ENCODE data around the gene PPP2R3A. TPM values are rescaled to one million over a fixed set of nuclear protein-coding genes. Genes with fewer than 3 reads are reported as not detected.
"Not testable (repeated sequence)": the region's sequence is repeated elsewhere in the genome, so short reads cannot be mapped to it uniquely, and the experiment has no call there.

The PPP2R3A gene
- total RNA-seq, 4 donors from 2014 or later, result 6.8 to 9.6 (median 8.2) TPM

GRCh38 chr3:136093771-136094170, 128.2 kb downstream of the PPP2R3A start:
- TF ChIP-seq, protein P1, sequence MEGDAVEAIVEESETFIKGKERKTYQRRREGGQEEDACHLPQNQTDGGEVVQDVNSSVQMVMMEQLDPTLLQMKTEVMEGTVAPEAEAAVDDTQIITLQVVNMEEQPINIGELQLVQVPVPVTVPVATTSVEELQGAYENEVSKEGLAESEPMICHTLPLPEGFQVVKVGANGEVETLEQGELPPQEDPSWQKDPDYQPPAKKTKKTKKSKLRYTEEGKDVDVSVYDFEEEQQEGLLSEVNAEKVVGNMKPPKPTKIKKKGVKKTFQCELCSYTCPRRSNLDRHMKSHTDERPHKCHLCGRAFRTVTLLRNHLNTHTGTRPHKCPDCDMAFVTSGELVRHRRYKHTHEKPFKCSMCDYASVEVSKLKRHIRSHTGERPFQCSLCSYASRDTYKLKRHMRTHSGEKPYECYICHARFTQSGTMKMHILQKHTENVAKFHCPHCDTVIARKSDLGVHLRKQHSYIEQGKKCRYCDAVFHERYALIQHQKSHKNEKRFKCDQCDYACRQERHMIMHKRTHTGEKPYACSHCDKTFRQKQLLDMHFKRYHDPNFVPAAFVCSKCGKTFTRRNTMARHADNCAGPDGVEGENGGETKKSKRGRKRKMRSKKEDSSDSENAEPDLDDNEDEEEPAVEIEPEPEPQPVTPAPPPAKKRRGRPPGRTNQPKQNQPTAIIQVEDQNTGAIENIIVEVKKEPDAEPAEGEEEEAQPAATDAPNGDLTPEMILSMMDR (IDR thresholded peaks at IDR 0.05), result no peak
- DNase-seq (ENCODE audit: low spot score) (no peak), ATAC-seq (ENCODE audit: low FRiP score) (no peak)

GRCh38 chr3:136105044-136105443, 139.5 kb downstream of the PPP2R3A start:
- no peak for ATAC-seq (ENCODE audit: low FRiP score)
- TF ChIP-seq, protein P1 (IDR thresholded peaks at IDR 0.05), result no peak

DNA sequence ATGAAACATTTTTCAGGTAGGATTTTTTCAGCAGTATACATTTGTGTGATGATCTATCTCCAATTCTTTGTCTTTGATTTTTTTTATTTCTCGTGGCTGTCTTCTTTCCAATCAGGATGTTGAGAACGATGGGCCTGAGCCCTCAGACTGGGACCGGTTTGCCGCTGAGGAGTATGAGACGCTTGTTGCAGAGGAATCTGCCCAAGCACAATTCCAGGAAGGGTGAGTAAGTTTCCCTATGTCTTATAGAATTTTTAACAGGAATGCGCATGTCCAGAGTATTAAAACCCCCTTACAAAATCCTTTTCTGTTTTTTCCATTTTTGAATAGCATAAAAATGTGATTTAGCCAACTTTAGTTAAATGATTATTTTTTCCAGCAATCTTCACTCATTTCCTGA, 140.6 kb downstream of the PPP2R3A start:
- DNase-seq (ENCODE audit: low spot score), result no peak
- TF ChIP-seq, protein P1 (IDR thresholded peaks at IDR 0.05), result no peak
- ATAC-seq (ENCODE audit: low FRiP score), result no peak

More at GRCh38 chr3:136105044-136105443, 139.5 kb downstream of the PPP2R3A start:
- no peak for DNase-seq (ENCODE audit: low spot score)

DNA sequence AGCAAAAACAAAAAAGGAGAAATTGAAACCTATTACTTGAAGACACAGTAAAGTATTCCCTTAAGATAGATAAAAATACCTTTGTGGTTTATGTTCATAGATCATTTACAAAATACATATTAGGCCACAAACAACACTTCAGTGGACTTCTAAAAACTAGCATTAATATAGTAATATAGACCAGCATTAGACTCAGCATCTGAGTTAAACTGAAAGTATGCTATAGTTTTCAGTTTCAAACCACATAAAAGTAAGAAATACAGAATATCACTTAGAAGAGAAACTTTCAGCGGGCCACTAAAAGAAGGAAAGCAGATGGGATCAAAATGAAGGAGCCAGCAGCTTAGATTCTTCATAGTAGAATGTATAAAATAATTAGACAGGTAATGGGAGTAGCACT, 144.0 kb downstream of the PPP2R3A start:
- no peak for DNase-seq (ENCODE audit: low spot score)
- TF ChIP-seq, protein P1 (IDR thresholded peaks at IDR 0.05), result no peak
- no peak for ATAC-seq (ENCODE audit: low FRiP score)

DNA sequence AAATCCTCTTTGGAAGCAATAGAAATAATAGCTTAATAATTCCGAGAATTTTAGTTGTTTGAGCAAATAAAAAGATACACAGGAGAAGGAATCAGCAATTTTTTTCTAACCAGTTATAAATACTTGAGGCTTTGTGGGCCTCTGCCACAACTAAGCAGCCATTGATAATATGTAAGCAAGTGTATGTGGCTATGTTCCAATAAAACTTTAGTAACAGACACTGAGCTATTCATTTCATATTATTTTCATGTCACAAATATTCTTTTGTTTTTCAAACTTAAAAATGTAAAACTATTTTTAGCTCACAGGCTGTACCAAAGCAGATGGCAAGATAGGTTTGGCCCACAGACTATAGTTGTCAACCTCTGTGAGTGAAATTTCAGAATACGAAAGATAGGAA, 145.0 kb downstream of the PPP2R3A start:
- TF ChIP-seq, protein P1 (IDR thresholded peaks at IDR 0.05), result no peak
- DNase-seq (ENCODE audit: low spot score) (no peak), ATAC-seq (ENCODE audit: low FRiP score) (no peak)

- ATAC-seq (ENCODE audit: low FRiP score) (no peak), DNase-seq (ENCODE audit: low spot score) (no peak)
- TF ChIP-seq, protein P1 (IDR thresholded peaks at IDR 0.05), result no peak
Observed at GRCh38 chr3:136114421-136114820, 148.9 kb downstream of the PPP2R3A start.

- not testable (repeated sequence) for DNase-seq (ENCODE audit: low spot score); ATAC-seq (ENCODE audit: low FRiP score)
Observed at GRCh38 chr3:136119332-136119731, 153.8 kb downstream of the PPP2R3A start.

GRCh38 chr3:136119783-136120182, 154.3 kb downstream of the PPP2R3A start:
- DNase-seq (ENCODE audit: low spot score); ATAC-seq (ENCODE audit: low FRiP score): not testable (repeated sequence)

Measured in omental fat pad (tissue), 4 donors.